HG02973 (cell line): ENCODE data around the gene ATG16L2.
"Not testable (repeated sequence)": the region's sequence is repeated elsewhere in the genome, so short reads cannot be mapped to it uniquely, and the experiment has no call there.

Source experiments
- ATAC-seq: cut with Tn5 transposase; IDR thresholded peaks from one replicate; pipeline ENCODE4 v1.9.1; 2021; ENCODE audit warnings: moderate library complexity; ENCODE audit not compliant: unreplicated experiment

The ATG16L2 gene

GRCh38 chr11:72799441-72799840 lies 14.8 kb upstream of the ATG16L2 start:
- no peak for ATAC-seq

DNA sequence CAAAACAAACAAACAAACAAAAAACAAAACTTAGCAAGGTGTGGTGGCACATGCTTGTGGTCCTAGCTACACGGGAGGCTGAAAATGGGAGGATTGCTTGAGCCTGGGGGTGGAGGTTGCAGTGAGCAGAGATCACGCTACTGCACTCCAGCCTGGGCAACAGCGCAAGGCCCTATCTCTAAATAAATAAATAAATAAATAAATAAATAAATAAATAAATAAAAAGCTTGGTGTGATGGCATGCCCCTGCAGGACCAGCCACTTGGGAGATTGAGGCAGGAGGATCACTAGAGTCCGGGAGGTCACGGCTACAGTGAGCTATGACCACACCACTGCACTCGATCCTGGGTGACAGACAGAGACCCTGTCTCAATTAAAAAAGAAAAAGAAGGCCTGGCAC lies 11.4 kb upstream of the ATG16L2 start:
- ATAC-seq: no peak

DNA sequence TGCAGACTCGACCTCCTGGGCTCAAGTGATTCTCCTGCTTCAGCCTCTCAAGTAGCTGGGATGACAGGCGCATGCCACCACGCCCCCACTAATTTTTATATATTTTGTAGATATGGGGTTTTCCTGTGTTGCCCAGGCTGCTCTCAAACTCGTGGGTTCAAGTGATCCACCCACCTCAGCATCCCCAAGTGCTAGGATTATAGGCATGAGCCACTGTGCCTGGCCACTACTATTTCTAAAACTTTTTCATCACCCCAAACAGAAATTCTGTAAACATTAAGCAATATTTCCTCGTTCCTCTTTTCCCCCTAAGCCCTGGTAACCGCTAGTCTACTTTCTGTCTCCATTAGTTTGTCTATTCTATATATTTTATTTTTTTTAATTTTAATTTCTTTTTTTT lies 9.0 kb upstream of the ATG16L2 start:
- ATAC-seq: no peak

DNA sequence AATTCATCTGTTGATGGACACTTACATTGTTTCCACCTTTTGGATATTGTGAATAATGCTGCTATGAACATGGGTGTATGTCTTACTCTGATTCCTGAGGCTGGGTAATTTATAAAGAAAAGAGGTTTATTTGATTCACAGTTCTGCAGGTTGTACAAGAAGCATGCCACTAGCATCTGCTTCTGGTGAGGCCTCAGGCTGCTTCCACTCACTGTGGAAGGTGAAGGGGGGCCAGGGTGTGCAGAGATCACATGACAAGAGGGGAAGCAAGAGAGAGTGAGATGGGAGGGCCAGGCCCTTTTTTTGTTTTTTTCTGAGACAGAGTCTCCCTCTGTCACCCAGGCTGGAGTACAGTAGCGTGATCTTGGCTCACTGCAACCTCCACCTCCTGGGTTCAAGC lies 7.8 kb upstream of the ATG16L2 start:
- ATAC-seq: not testable (repeated sequence)

- no peak for ATAC-seq
These were observed 7.1 kb upstream of the ATG16L2 start for GRCh38 chr11:72807021-72807693.

GRCh38 chr11:72807792-72808191 lies 6.4 kb upstream of the ATG16L2 start:
- ATAC-seq: no peak

GRCh38 chr11:72808331-72808798 lies 5.8 kb upstream of the ATG16L2 start:
- ATAC-seq: no peak

DNA sequence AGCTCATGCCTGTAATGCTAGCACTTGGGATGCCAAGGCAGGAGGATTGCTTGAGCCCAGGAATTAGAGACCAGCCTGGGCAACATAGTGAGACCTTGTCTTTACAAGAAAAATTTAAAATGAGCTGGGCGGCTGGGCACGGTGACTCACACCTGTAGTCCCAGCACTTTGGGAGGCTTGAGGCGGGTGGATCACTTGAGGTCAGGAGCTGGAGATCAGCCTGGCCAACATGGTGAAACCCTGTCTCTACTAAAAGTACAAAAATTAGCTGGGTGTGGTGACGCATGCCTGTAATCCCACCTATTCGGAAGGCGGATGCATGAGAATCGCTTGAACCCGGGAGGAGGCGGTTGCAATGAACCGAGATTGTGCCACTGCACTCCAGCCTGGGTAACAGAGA lies 2.5 kb upstream of the ATG16L2 start:
- ATAC-seq: not testable (repeated sequence)

GRCh38 chr11:72812604-72812966 lies 1.6 kb upstream of the ATG16L2 start:
- no peak for ATAC-seq

GRCh38 chr11:72812967-72813739 lies 1.1 kb upstream of the ATG16L2 start:
- ATAC-seq: no peak

GRCh38 chr11:72813740-72814285 lies 398 bp upstream of the ATG16L2 start:
- peak; percentile 32 for ATAC-seq

DNA sequence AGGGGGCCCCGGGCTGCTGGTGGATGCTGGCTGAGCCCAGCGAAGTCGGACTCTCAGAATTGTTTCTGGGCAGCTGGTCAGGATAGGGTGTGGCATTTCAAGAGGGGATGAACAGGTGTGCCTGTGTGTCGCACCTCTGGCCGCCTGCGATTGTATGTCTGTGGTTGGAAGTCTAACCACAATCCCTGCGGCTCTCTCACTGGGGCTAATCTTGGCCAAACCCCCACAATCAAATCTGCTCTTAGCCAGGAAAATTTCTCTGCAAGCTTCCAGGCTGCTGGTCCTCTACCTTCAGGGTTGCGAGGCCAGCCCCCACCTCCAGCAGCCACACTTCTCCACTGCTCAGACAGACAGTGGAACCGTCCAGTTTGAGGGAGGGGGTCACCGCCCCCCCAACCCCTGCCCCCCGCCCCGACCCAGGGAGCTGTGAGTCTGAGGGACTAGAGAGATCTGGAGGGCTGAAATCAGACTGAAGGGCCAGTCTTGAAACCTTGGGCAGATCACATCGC lies 953 bp downstream of the ATG16L2 start:
- no peak for ATAC-seq

DNA sequence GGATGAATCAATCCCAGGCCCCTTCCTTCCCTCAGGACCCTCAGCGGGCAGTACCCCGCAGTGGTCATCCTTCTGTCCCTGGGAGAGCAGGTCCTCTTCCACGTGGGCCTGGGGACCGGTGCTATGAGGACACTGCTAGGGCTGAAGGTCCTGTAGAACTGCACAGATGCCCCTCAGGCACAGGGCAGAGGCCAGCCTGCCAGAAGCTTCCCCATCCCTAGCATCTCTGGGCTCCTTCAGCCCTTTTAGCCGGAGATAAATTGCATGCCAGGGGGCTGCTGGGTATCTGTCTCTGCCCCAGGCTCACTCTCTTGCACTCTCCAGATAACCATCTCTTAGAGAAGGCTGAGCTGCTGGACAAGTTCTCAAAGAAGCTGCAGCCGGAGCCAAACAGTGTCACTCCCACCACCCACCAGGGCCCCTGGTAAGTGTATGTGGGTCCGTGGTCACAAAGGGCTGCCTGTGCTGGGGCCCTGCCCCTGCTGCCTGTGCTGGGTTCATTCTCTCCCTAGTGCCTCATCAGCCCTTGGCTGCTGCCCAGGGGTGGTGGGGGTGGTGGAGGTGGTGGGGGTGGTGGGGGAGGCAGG lies 2.3 kb downstream of the ATG16L2 start:
- ATAC-seq: no peak

GRCh38 chr11:72817966-72818365 lies 3.8 kb downstream of the ATG16L2 start:
- no peak for ATAC-seq

DNA sequence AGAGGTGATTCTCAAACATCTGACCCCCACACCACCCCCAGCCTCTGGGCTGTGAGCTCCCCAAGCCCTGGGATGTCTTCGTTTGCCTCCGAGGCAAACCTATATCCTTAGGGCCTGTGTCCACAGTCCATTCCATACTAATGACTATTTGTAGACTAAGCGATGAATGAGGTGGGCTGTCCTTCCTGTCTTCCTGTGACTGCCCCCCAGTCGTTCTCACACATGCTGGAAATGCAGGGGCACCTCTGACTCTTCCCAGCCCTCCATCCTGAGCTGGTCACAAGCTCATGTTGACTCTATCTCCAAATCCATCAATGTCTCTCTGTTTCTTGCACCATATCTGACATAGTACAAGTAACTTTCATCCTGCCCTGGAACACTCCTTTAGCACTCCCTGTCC lies 4.8 kb downstream of the ATG16L2 start:
- ATAC-seq: no peak

- no peak for ATAC-seq
These were observed 6.4 kb downstream of the ATG16L2 start for GRCh38 chr11:72820439-72821139.

- ATAC-seq: no peak
These were observed 7.2 kb downstream of the ATG16L2 start for GRCh38 chr11:72821221-72821919.

GRCh38 chr11:72821920-72822799 lies 7.9 kb downstream of the ATG16L2 start:
- ATAC-seq: no peak

- ATAC-seq: no peak
These were observed 9.0 kb downstream of the ATG16L2 start for GRCh38 chr11:72823105-72823804.
